CD4-positive, CD25-positive, alpha-beta regulatory T cell (primary cell): ENCODE measurements around the gene METTL24. TPM values are rescaled to one million over a fixed set of nuclear protein-coding genes. Genes with fewer than 3 reads are reported as not detected.

Experiments
- ATAC-seq, 2 donors: fragments of 150-1000 bp; cut with Tn5 transposase; one replicate each; pipeline ENCODE4 v1.10.0; 2021; ENCODE audit warnings: low read depth in 2 of 2, moderate number of reproducible peaks in 2 of 2, moderate library complexity in 1 of 2
- DNase-seq, 3 donors: peaks; one replicate each; pipeline versions ENCODE4 v3.0.0 to v3.0.0-alpha.2; 2012 to 2022; ENCODE audit warnings: mixed read lengths in 1 of 3
- H3K27ac ChIP-seq: one replicate; pipeline ENCODE4 v1.7.0; 2013; ENCODE audit warnings: mild to moderate bottlenecking, low read length; ENCODE audit not compliant: insufficient read depth, poor library complexity, severe bottlenecking
- H3K27me3 ChIP-seq: one replicate; pipeline ENCODE4 v1.7.0; 2013; ENCODE audit warnings: low read length; ENCODE audit not compliant: control insufficient read depth, insufficient read depth
- H3K36me3 ChIP-seq: one replicate; pipeline ENCODE4 v1.7.0; 2013; ENCODE audit warnings: mild to moderate bottlenecking, low read length, moderate library complexity; ENCODE audit not compliant: control insufficient read depth, insufficient read depth
- H3K4me1 ChIP-seq: 2 replicates; pipeline ENCODE4 v1.7.0; 2013; ENCODE audit warnings: mild to moderate bottlenecking, low read length; ENCODE audit not compliant: insufficient read depth, control insufficient read depth, poor library complexity, severe bottlenecking
- H3K4me3 ChIP-seq: one replicate; pipeline ENCODE4 v1.7.0; 2013; ENCODE audit warnings: low read depth, mild to moderate bottlenecking, low read length, moderate library complexity
- H3K9me3 ChIP-seq, 2 experiments: 1 replicate in 1 of 2; 2 replicates in 1 of 2; pipeline ENCODE4 v1.7.0; 2013; ENCODE audit warnings: low read length in 2 of 2, mild to moderate bottlenecking in 1 of 2, moderate library complexity in 1 of 2; ENCODE audit not compliant: control insufficient read depth in 2 of 2
- H3K27ac Mint-ChIP-seq, 3 donors: one replicate each; pipeline ENCODE4 v1.8.0; 2020 to 2022; ENCODE audit warnings: mild to moderate bottlenecking in 3 of 3, mixed read lengths in 3 of 3, moderate library complexity in 2 of 3
- H3K27me3 Mint-ChIP-seq: one replicate; pipeline ENCODE4 v1.8.0; 2022; ENCODE audit warnings: mild to moderate bottlenecking, mixed read lengths
- H3K36me3 Mint-ChIP-seq: one replicate; pipeline ENCODE4 v1.8.0; 2020; ENCODE audit warnings: mixed read lengths
- H3K4me1 Mint-ChIP-seq, 4 donors: one replicate each; pipeline ENCODE4 v1.8.0; 2020 to 2022; ENCODE audit warnings: mixed read lengths in 4 of 4, mild to moderate bottlenecking in 1 of 4
- H3K4me3 Mint-ChIP-seq, 4 donors: one replicate each; pipeline ENCODE4 v1.8.0; 2020 to 2022; ENCODE audit warnings: mild to moderate bottlenecking in 4 of 4, mixed read lengths in 4 of 4, moderate library complexity in 3 of 4
- H3K9me3 Mint-ChIP-seq, 7 donors: one replicate each; pipeline ENCODE4 v1.8.0; 2020 to 2022; ENCODE audit warnings: mixed read lengths in 7 of 7, mild to moderate bottlenecking in 3 of 7, moderate library complexity in 2 of 7
- polyA plus RNA-seq, 4 donors: library from polyadenylated mRNA; unstranded; fragments of 300-500 nt; fragmentation: Illumina TruSeq; gene quantifications; one replicate each; pipeline ENCODE4 v1.2.3, GENCODE V29; 2021
- total RNA-seq: library from RNA; stranded (reverse); gene quantifications from one replicate; pipeline ENCODE4 v1.2.3, GENCODE V29; 2022

Gene METTL24
- total and polyA plus RNA-seq, 5 donors from 2014 or later: not detected

GRCh38 chr6:110341663-110342596 is 16.2 kb downstream of the METTL24 start:
- H3K36me3 ChIP-seq: no peaks in the 10 kb centered on the region
- no peak for ATAC-seq
- no peaks in the 10 kb centered on the region for H3K4me1 ChIP-seq
- Mint-ChIP-seq H3K36me3 (no peaks in the 10 kb centered on the region), H3K4me3 (no peak overlapping the region), H3K4me1 (no peaks in the 10 kb centered on the region), H3K9me3 (peaks cover 0 to 2% (median 0%) of the 10 kb centered on the region in 7 donors), H3K27ac (no peak overlapping the region), H3K27me3 (peaks cover 26% of the 10 kb centered on the region)
- H3K27ac ChIP-seq: no peak overlapping the region
- DNase-seq: no peak
- H3K4me3 ChIP-seq: no peak overlapping the region
- H3K27me3 ChIP-seq: peaks cover 9% of the 10 kb centered on the region
- no peaks in the 10 kb centered on the region for H3K9me3 ChIP-seq

- no peak overlapping the region for H3K4me3 ChIP-seq
- H3K27ac ChIP-seq: no peak overlapping the region
- ATAC-seq: no peak
- H3K27ac Mint-ChIP-seq: no peak overlapping the region
- no peaks in the 10 kb centered on the region for H3K36me3 ChIP-seq
- DNase-seq: no peak
- H3K9me3 Mint-ChIP-seq: no peaks in the 10 kb centered on the region
- H3K4me1 ChIP-seq: no peaks in the 10 kb centered on the region
- no peaks in the 10 kb centered on the region for H3K9me3 ChIP-seq
- peaks cover 7% of the 10 kb centered on the region for H3K27me3 ChIP-seq
- no peaks in the 10 kb centered on the region for H3K36me3 Mint-ChIP-seq
- peaks cover 23% of the 10 kb centered on the region for H3K27me3 Mint-ChIP-seq
- no peak overlapping the region for H3K4me3 Mint-ChIP-seq
- no peaks in the 10 kb centered on the region for H3K4me1 Mint-ChIP-seq
Observed at GRCh38 chr6:110341067-110341466, 17.1 kb downstream of the METTL24 start.

GRCh38 chr6:110340392-110340965 is 17.7 kb downstream of the METTL24 start:
- H3K9me3 Mint-ChIP-seq: no peaks in the 10 kb centered on the region
- H3K27ac ChIP-seq: no peak overlapping the region
- H3K36me3 ChIP-seq: no peaks in the 10 kb centered on the region
- H3K36me3 Mint-ChIP-seq: no peaks in the 10 kb centered on the region
- no peaks in the 10 kb centered on the region for H3K4me1 ChIP-seq
- no peak overlapping the region for H3K27ac Mint-ChIP-seq
- no peak for DNase-seq
- no peak for ATAC-seq
- no peak overlapping the region for H3K4me3 Mint-ChIP-seq
- H3K9me3 ChIP-seq: no peaks in the 10 kb centered on the region
- no peaks in the 10 kb centered on the region for H3K4me1 Mint-ChIP-seq
- no peak overlapping the region for H3K4me3 ChIP-seq
- peaks cover 21% of the 10 kb centered on the region for H3K27me3 Mint-ChIP-seq
- H3K27me3 ChIP-seq: peaks cover 6% of the 10 kb centered on the region

- no peaks in the 10 kb centered on the region for H3K9me3 ChIP-seq
- peaks cover 21% of the 10 kb centered on the region for H3K27me3 Mint-ChIP-seq
- ATAC-seq (no peak), DNase-seq (no peak)
- H3K27me3 ChIP-seq: peaks cover 13% of the 10 kb centered on the region
- no peak overlapping the region for H3K4me3 ChIP-seq
- no peak overlapping the region for H3K27ac Mint-ChIP-seq
- H3K36me3 ChIP-seq: no peaks in the 10 kb centered on the region
- no peaks in the 10 kb centered on the region for H3K36me3 Mint-ChIP-seq
- no peaks in the 10 kb centered on the region for H3K4me1 Mint-ChIP-seq
- no peak overlapping the region for H3K4me3 Mint-ChIP-seq
- H3K9me3 Mint-ChIP-seq: no peaks in the 10 kb centered on the region
- H3K27ac ChIP-seq: no peak overlapping the region
- H3K4me1 ChIP-seq: no peaks in the 10 kb centered on the region
Observed at GRCh38 chr6:110338820-110339470, 19.2 kb downstream of the METTL24 start.

GRCh38 chr6:110337486-110337885 is 20.7 kb downstream of the METTL24 start:
- Mint-ChIP-seq H3K9me3 (no peaks in the 10 kb centered on the region), H3K4me3 (no peak overlapping the region), H3K36me3 (no peaks in the 10 kb centered on the region), H3K27me3 (peaks cover 22% of the 10 kb centered on the region), H3K27ac (no peak overlapping the region), H3K4me1 (no peaks in the 10 kb centered on the region)
- Histone ChIP-seq H3K27ac (no peak overlapping the region), H3K27me3 (peaks cover 13% of the 10 kb centered on the region), H3K4me3 (no peak overlapping the region), H3K4me1 (no peaks in the 10 kb centered on the region), H3K36me3 (no peaks in the 10 kb centered on the region), H3K9me3 (no peaks in the 10 kb centered on the region)
- ATAC-seq (no peak), DNase-seq (no peak)

- H3K4me3 ChIP-seq: no peak overlapping the region
- Mint-ChIP-seq H3K36me3 (no peaks in the 10 kb centered on the region), H3K27me3 (peaks cover 23% of the 10 kb centered on the region), H3K4me1 (no peaks in the 10 kb centered on the region), H3K27ac (no peak overlapping the region), H3K9me3 (peaks cover 0 to 1% (median 0%) of the 10 kb centered on the region in 7 donors), H3K4me3 (no peak overlapping the region)
- H3K27ac ChIP-seq: no peak overlapping the region
- no peaks in the 10 kb centered on the region for H3K36me3 ChIP-seq
- no peaks in the 10 kb centered on the region for H3K4me1 ChIP-seq
- DNase-seq: no peak
- no peaks in the 10 kb centered on the region for H3K9me3 ChIP-seq
- no peak for ATAC-seq
- H3K27me3 ChIP-seq: peaks cover 7% of the 10 kb centered on the region
Observed at GRCh38 chr6:110334423-110335180, 23.5 kb downstream of the METTL24 start.

GRCh38 chr6:110332281-110332680 is 25.9 kb downstream of the METTL24 start:
- Histone ChIP-seq H3K4me1 (no peaks in the 10 kb centered on the region), H3K36me3 (no peaks in the 10 kb centered on the region), H3K27ac (no peak overlapping the region), H3K9me3 (no peaks in the 10 kb centered on the region), H3K4me3 (no peak overlapping the region), H3K27me3 (peaks cover 7% of the 10 kb centered on the region)
- Mint-ChIP-seq H3K4me1 (no peaks in the 10 kb centered on the region), H3K27ac (no peak overlapping the region), H3K9me3 (peaks cover 0 to 1% (median 0%) of the 10 kb centered on the region in 7 donors), H3K27me3 (peaks cover 12% of the 10 kb centered on the region), H3K36me3 (no peaks in the 10 kb centered on the region), H3K4me3 (no peak overlapping the region)
- ATAC-seq: no peak
- DNase-seq: no peak
